GM19043 (cell line): ENCODE data around the gene MGMT.

ENCODE experiments used
- ATAC-seq: cut with Tn5 transposase; IDR thresholded peaks from one replicate; pipeline ENCODE4 v1.9.1; 2021; ENCODE audit warnings: low read depth; ENCODE audit not compliant: unreplicated experiment

MGMT gene

GRCh38 chr10:129516846-129517679 is 50.0 kb downstream of the MGMT start:
- no peak for ATAC-seq

- no peak for ATAC-seq
Measured at GRCh38 chr10:129517680-129518057, 50.6 kb downstream of the MGMT start.

- no peak for ATAC-seq
Measured at GRCh38 chr10:129518793-129519192, 51.8 kb downstream of the MGMT start.

- ATAC-seq = no peak
Measured at GRCh38 chr10:129520440-129521080, 53.5 kb downstream of the MGMT start.

GRCh38 chr10:129521161-129522025 is 54.4 kb downstream of the MGMT start:
- no peak for ATAC-seq

GRCh38 chr10:129522041-129522585 is 55.1 kb downstream of the MGMT start:
- ATAC-seq = no peak

- no peak for ATAC-seq
Measured at GRCh38 chr10:129523031-129523722, 56.1 kb downstream of the MGMT start.

GRCh38 chr10:129523723-129524316 is 56.8 kb downstream of the MGMT start:
- ATAC-seq = no peak

- no peak for ATAC-seq
Measured at GRCh38 chr10:129524936-129525335, 57.9 kb downstream of the MGMT start.

GRCh38 chr10:129525401-129525801 is 58.4 kb downstream of the MGMT start:
- ATAC-seq = no peak

- no peak for ATAC-seq
Measured at GRCh38 chr10:129526943-129527342, 59.9 kb downstream of the MGMT start.

GRCh38 chr10:129528376-129528978 is 61.4 kb downstream of the MGMT start:
- ATAC-seq = no peak

GRCh38 chr10:129530581-129530980 is 63.5 kb downstream of the MGMT start:
- no peak for ATAC-seq

- no peak for ATAC-seq
Measured at GRCh38 chr10:129531195-129531968, 64.3 kb downstream of the MGMT start.

GRCh38 chr10:129531969-129532660 is 65.1 kb downstream of the MGMT start:
- ATAC-seq = no peak

GRCh38 chr10:129532838-129533237 is 65.8 kb downstream of the MGMT start:
- ATAC-seq = no peak

- ATAC-seq = no peak
Measured at GRCh38 chr10:129533281-129533680, 66.2 kb downstream of the MGMT start.

GRCh38 chr10:129534826-129535225 is 67.8 kb downstream of the MGMT start:
- no peak for ATAC-seq
